Germinal center (tissue), 1 donor: ENCODE data around the gene CCDC192.

ENCODE experiments used
- DNase-seq: peaks from one replicate; pipeline ENCODE4 v3.0.0; 2012; ENCODE audit warnings: mixed read lengths, low spot score

The CCDC192 gene

DNA sequence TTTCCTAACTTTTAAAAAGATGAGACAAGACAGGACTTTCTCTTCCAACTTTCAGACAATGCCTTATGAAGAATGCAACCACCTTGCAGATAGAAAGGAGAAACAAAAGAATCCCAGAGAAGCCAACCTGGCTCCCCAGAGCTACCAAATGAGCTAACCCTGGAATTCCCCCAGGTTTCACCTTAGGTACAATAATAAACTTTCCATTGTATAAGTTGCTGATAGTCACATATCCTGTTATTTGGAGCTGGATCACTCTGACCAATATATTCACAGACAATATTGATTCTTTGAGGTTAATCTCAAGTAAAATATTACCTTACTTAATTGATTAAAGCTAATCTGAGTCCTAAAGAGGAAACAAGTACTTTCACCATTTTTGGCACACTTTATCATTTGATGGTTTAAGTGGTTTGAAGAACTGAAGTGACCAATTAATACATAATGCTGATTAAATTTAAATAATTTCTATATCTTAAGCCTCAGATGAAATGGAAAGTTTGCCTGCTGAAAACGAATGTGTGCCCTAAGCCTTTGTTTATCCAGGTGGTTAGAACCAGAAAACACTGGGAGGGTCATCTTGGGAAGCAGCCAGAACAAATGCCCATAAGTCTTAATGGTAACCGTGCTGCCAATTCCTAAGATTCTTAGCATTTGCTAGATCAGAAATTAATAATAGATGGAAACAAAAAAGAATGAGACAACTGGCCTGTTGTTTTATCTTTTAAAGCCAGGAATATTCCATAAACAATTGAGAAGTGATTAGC is 220.8 kb downstream of the CCDC192 start:
- DNase-seq = no peak

DNA sequence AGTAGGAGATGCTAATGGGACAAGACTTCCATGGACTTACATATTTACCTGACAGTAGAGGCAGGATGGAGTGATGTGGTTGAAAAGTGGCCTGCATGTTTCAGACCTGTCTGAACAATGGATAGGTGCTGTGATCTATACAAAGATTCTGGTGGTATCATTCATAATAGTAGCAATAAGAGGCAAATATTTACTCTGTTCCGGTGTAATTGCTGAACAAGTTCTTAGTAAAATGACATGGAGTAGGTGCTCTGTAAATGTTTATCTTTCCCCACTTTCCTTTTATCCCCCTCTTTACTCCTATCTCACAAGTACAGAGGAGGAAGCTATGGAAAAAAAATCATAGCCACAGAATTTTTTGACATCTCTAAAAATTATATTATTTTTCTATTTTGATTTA is 221.4 kb downstream of the CCDC192 start:
- no peak for DNase-seq

DNA sequence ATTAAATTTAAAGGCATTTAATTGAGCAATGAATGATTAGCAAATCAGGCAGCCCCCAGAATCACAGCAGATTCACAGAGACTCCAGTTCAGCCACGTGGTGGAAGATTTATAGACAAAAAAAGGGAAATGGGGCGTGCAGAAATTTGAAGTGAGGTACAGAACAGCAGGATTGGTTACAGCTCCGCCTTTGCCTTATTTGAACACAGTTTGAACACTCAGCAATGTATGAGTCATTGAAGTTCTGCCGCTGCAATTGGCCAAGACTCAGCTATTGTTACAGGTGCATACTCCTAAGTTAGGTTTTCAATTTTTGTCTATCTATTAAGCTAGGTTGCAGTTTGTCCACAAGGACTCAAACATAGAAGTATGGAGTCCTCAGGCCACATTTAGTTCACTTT is 222.7 kb downstream of the CCDC192 start:
- DNase-seq = no peak

DNA sequence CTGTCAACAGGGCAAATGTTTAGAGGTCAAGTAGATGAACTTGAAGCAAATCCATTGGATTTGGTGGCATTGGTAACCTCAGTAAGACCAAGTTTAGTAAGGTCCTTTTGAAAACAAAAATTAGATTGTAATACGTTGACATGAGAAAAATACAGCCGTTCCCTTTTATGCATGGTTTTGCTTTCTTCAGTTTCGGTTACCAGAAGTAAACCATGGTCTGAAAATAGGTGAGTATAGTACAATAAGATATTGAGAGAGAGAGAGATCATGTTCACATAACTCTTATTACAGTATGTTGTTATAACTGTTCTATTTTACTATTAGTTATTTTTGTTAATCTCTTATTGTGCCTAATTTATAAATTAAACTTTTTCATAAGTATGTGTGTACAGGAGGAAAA is 223.8 kb downstream of the CCDC192 start:
- DNase-seq = no peak

DNA sequence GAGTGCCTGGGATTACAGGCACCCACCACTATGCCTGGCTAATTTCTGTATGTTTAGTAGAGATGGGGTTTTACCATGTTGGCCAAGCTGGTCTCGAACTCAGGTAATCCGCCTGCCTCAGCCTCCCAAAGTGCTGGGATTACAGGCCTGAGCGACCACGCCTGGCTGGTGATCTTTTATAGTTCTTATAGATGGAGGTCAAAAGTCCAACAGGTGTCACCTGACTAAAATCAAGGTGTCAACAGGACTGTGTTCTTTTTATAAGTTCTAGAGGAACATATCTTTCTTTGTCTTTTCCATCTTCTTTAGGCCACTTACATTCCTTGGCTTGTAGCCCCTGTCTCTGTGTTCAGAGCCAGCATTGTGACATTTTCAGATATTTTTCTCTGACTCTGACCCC is 224.9 kb downstream of the CCDC192 start:
- no peak for DNase-seq

DNA sequence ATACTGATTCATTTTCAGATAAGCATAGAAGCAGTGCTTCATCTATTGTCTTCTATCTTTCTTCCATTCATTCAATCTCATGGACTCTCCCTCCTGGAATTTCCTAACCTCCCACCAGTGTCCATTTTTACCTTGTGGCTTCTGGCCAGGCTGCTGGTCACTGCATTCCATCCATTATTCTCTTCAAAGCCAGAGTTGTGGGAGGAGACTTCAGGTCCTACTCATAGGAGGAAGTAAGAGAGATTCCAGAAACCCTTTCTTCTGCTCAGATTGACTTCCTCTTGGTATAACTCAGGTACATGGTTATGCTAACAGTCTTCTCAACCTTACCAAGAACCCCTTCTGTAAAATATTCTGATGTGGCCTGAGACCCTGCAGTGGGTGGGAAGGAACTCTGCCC is 227.1 kb downstream of the CCDC192 start:
- no peak for DNase-seq

DNA sequence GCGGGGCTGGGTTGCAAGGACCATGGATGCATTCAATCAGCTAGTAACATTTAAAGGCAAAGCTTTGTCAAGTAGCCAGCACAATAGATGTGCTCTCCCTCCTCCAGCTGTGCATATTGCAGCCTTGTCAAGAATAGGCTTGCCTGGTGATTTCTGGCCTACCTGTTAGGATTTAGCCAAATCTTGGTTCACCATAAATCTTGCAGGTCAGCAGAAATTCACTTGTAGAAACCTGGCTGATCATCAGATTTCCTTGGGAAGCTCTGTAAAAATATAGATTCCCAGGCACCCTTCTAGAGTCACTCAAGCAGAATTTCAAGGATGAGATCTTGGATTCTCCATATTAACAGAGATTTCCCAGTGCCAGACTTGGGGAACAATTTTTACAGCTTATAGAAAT is 228.2 kb downstream of the CCDC192 start:
- no peak for DNase-seq

DNA sequence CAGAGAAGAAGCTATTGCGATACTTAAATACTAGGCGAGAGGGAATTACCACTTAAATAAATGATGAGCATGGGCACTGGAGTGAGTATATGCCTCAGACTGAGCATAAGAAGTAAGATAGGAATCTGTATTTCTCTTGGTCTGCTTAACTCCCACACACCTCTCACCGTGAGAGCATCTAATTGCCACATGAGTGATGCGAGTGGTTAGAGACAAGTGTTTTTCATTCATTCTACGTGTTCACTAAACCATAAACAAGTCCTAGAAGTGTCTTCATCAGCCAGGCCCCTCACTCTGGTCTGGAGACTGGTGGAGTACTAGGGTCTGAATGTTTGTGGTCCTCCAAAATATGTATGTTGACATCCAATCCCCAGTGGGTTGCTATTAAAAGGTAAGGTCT is 230.2 kb downstream of the CCDC192 start:
- DNase-seq = no peak

DNA sequence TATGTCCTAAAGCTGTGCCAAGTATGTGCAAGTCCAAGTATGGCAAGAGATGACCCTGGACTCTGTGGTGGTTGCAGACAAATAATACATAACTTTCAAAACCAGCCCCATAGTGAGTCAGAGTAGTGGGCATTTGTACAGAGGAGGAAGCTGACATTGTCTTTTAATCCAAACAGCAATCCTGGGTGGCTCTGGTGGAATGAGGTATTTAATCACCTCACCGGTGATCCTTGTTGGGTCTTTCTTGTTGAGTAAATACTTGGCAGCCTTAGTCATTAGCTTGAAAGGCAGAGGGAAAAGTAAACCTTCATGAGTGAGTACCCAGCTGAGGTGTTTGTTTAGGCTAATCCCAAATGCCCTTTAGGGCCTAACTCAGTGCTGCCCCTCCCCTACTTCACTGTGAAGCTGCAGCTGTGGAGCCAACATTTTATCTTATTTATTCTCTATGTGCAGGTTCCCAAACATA is 231.6 kb downstream of the CCDC192 start:
- DNase-seq = no peak

DNA sequence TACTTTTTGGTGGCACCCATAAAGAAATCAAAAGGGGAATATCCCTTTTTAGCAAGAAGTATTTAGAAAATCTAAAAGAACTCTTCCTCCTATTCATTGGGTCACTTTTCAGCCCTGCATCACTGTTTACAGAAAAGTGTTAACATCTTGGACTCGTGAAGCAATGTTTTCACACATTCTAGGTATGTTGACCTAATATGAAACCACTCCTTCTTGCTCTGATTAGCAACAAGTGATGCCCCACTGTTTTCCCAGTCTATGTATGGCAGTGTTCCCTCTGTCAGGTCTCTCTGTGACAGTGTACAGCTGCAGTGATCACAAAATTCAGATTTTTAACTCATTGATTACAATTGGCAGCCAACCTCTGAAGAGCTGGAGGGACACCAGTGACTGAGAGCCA is 232.2 kb downstream of the CCDC192 start:
- no peak for DNase-seq

DNA sequence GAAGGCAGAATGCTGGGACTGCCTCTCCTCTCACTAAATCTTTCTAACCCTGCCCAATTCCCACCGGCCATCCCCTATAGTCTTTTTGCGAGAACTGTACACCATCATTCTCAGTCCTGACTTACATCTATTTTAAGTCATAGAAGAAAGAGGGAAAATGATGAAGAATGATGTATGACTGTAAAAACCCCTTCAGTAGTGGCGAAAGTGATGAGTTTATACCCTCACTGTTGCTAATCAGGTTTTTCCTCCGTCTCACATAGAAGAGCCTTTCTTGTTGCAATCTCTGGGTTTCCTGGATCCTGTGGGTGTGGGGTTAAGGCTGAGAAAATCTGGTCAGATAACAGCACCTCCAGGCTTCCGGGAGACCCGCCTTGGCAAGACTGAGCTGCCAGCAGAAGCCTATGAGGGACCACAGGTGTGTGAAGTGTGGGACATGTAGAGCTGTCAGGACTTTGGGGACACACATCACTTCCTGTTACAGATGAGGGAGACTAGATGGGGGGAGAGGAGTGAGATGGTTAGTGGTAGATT is 233.3 kb downstream of the CCDC192 start:
- DNase-seq = no peak

DNA sequence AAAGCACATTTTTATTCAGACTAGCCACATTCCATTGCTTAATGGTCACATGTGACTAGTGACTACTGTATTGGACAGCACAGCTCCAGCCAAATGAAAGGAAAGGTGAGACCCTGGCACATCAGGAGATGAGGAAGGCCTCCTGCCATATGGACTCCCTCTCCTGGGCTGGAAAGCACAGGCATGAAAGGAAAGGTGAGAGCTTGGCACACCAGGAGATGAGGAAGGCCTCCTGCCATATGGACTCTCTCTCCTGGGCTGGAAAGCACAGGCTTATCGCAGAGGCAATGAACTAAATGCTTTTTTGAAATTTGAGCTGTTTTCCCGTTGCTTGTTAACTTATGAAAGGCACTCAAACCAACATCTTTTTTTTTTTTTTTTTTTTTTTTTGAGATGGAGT is 235.6 kb downstream of the CCDC192 start:
- no peak for DNase-seq

DNA sequence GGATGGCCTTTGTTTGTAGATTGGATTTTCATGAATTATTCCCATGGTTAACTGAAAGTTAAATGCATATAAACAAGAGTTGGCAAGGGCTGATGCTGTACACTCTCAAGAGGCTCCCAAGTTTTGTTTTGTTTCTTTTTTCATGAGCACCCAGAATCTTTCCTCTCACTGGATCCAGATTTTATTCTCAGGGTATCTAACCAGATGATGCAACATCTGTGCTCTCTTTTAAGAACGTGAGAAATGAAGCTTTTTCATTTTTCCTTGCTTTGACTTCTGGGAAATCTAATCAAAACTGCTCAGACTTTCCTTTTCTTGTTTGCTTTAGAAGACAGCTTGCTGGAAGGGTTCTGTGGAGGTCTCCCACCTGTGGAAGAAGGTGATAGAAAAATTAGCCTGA is 237.7 kb downstream of the CCDC192 start:
- no peak for DNase-seq

DNA sequence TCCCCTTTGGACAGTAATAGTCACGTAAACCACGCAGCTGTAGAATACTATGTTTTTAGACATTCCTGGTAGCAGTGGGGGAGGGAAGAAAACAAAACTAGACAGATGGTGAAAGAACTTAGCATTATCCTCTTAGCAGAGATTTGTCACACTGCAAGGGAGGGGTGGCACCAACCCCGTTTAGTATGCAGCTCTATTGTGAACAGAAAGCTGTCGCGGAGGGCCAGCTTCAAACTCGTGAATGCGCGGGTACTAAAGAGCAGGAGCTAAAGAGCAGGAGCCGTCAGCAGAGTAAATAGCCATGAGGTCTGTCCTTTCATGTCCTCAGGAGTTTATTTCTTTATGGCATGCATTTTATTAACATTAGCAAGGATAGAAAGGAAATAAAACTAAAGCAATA is 238.5 kb downstream of the CCDC192 start:
- DNase-seq = no peak

DNA sequence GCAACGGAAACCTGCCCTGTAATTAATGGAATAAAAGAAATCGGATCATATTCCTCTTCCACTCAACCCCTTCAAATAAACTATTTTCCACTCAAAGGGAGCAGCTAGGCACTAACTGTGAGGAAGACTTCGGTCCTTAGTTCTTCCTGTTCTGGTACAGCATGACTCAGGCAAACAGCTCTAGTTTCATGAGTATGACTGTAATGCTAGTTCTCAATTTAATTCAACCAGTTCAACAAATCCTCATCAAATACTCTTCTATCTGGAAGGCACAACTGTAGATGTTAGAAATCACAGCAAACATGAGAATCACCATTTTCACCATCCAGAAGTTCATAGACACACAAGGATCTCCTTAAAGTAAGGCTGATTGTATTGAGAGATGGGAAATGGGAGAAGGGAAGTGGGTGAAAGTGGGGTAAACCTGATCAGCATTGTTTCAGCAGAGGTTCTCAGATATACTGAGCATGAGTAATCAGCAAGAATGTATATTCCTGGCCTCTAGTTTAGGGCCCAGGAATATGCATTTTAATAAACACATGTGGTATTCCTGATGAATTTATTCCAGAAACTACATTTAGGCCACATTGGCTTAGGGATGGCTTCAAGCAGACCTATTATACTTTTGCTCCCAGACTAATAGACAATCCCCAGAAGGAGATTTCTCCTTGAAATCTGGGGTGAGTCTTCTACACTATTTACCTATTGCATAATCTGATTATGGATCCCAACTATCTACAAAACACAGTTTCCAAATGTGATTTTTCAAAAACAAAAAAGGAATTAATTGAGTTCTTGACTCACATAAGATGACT is 239.3 kb downstream of the CCDC192 start:
- no peak for DNase-seq

DNA sequence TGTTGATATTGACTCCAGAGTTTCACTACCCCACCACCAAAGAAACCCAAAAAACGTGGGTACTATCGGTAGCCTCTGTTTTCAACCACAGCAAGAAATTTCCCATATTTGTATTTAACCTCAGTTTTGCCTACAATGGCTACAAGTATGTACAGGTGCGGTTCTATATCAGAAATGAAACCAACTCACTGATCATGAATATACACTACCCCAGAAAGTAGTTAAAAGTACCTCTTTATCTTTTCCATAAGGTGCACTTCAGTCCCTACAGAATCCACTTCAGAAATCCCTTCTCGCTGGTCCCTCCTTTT is 239.8 kb downstream of the CCDC192 start:
- no peak for DNase-seq

DNA sequence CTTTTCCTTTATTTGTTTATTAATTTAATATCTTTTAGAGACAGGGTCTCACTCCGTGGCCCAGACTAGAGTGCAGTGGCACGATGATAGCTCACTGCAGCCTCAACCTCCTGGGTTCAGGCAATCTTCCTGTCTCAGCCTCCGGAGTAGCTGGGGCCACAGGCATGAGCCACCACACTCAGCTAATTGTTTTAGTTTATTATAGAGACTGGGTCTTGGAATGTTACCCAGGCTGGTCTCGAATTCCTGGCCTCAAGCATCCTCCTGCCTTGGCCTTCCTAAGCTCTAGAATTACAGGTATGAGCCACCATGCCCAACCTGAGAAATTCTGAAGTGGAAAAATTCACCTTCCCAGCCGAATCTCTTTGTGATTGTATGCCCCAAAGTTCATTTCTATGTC is 240.9 kb downstream of the CCDC192 start:
- DNase-seq = no peak

DNA sequence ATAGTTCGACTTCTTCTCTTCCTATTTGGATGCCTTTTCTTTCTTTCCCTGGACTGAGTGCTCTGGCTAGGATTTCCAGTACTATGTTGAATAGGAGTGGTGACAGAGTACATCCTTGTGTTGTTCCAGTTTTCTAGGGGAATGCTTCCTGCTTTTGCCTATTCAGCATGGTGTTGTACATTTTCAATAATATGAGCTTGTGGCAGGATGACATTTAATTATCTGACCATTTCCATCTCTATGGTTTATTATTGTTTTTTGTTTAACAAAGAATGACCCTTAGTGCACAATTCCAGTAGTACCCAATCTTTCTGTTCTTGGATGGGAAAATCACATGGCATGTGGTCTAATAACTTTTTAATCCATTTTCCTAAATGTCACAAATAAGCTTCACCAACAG is 244.8 kb downstream of the CCDC192 start:
- DNase-seq = no peak

DNA sequence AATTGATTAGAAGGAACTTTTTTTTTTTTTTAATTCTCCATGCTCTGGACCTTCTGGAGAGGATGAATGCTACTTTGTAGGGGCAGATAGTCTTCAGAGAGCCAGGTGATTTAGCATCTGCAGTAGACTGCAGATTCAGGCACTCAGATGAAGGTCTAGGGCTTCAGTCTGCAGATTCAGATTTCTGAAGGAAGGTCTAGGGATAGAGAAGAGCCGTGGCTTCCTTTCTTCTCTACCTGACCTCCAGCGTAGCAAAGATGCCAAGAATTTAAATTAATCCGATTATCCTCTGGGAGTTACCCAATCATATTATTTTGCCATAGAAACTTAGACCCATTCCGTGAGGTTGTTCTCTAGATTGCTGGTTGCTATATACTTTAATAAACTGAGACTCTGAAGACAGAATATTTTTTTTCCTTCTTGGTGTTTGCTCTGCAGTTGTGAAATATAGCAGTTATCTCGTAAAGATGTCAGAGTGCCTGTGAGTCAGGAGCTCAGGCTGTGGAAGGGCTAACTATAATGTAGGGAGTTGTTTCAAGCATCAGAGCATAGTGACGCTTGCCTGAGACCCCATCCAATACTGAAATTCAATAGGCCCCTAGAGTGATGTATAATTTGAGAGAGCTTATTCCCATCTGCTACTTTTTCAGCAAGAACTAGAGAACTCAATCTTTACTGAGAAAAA is 247.7 kb downstream of the CCDC192 start:
- no peak for DNase-seq

DNA sequence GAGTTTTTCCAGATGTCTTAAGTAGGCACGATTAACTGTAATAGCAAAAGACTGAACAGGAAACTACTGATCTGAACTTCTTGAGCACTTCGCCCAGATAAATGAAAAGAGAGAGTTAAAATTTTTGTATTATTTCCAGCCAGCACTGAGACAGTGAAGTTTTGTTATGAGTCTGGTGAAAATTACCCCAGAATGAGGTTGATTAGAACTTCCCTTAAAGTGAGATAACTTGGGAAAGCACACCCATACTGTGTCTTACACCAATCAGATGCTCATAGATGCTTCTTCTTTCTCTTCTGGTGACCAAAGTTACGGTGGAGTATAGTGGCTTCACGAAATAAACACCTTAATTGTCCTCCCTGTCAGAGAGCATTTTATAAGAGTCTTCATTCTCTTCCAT is 248.6 kb downstream of the CCDC192 start:
- DNase-seq = no peak

DNA sequence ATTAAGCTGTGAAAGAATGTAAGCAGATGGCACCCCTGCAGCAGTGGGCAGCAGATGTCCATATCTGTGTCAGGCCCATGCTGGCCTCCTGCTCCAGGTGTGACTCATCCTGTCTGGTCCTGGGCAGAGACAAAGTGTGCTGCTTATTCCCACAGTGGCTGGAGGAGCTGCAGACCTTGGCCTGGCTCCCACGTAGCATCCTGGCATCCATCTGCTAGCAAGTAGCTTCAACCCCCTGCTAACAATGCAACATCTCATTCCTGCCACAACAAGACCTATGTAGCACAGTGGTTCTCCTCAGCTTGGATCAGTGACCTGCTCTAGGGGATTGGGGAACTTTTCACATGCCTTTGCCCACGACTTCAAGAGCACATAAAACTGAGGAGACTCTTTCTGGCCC is 254.0 kb downstream of the CCDC192 start:
- no peak for DNase-seq

DNA sequence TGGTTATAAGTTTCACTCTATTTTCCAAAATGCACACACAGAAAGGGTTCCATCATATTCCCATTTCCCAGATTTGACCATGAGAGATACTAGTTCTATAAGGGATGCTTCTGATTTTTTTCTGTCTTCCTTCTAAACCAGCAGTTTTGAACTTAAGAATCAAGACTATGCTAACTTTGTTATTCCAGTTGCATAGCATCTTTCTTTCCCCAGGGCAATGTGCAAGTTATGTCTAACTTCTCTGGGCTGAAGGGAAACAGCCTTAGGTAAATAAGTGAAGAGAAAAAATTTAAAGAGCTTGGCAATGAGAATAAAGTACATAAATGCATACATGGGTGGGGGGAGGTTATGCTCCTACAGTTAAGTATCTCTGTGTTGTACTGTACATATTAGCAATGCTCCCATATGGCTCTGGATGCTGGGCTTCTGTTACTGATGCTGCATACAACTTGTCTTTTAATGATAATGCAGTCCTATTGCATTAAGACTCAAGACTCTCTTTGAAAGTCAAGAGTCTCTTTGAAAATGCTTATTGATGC is 254.6 kb downstream of the CCDC192 start:
- DNase-seq = no peak
